Effector memory CD8-positive, alpha-beta T cell (primary cell): ENCODE results near the gene BPGM.

Experiments
- ATAC-seq: fragments of 150-1000 bp; cut with Tn5 transposase; replicated peaks from 2 replicates; pipeline ENCODE4 v1.10.0; 2021; ENCODE audit warnings: mild to moderate bottlenecking, moderate library complexity
- DNase-seq, 3 experiments: peaks; one replicate each; pipeline ENCODE4 v3.0.0; 2021
- H3K27ac Mint-ChIP-seq, 2 donors: one replicate each; pipeline ENCODE4 v1.8.0; 2022; ENCODE audit warnings: mild to moderate bottlenecking in 2 of 2, mixed read lengths in 2 of 2, moderate library complexity in 2 of 2
- H3K27me3 Mint-ChIP-seq, 2 donors: one replicate each; pipeline ENCODE4 v1.8.0; 2022; ENCODE audit warnings: mixed read lengths in 2 of 2
- H3K36me3 Mint-ChIP-seq: one replicate; pipeline ENCODE4 v1.8.0; 2022; ENCODE audit warnings: mild to moderate bottlenecking, moderate library complexity, mixed read lengths; ENCODE audit not compliant: insufficient read depth
- H3K4me1 Mint-ChIP-seq, 2 donors: one replicate each; pipeline ENCODE4 v1.8.0; 2022; ENCODE audit warnings: low read depth in 2 of 2, mixed read lengths in 2 of 2
- H3K4me3 Mint-ChIP-seq, 2 donors: one replicate each; pipeline ENCODE4 v1.8.0; 2022; ENCODE audit warnings: mild to moderate bottlenecking in 2 of 2, mixed read lengths in 2 of 2, moderate library complexity in 2 of 2
- H3K9me3 Mint-ChIP-seq, 2 donors: one replicate each; pipeline ENCODE4 v1.8.0; 2022; ENCODE audit warnings: mixed read lengths in 2 of 2

BPGM gene

DNA sequence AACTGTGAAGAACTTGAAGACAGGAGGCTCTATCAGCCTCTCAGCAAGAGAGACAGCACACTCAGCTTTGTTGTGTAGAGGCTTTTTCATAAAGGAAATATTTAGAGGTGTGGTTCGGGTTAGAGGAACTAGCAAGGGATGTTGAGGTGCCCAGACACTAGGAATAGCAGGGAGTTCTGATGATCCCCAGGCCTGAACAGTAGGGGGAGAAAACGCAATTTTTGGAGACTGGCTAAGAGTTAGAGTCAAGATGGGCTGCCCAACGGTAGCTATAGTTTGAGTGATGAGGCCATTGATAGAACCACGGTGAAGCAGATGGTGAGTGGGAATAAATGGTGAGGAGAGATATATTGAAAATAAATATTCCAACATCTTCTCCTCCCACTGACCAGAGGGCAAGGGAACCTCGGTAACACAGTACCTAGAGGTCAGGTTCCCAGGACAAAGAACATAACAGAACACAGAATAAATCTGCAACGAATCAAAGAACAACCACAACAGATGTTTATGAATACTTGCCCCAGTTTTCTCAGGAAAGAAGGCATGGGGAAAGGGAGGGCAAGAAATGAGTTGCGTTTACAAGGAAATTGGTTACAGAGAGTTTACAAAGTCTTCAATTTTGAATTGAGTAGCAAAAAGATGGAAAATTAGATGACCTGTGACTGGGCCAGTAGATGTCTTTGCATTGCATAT, 24.2 kb upstream of the BPGM start:
- Mint-ChIP-seq H3K4me3 (no peak overlapping the region), H3K9me3 (no peaks in the 10 kb centered on the region), H3K27me3 (peaks cover 40 to 58% of the 10 kb centered on the region in 2 donors), H3K4me1 (no peaks in the 10 kb centered on the region), H3K36me3 (no peaks in the 10 kb centered on the region), H3K27ac (no peak overlapping the region)
- ATAC-seq: no peak
- no peak for DNase-seq

DNA sequence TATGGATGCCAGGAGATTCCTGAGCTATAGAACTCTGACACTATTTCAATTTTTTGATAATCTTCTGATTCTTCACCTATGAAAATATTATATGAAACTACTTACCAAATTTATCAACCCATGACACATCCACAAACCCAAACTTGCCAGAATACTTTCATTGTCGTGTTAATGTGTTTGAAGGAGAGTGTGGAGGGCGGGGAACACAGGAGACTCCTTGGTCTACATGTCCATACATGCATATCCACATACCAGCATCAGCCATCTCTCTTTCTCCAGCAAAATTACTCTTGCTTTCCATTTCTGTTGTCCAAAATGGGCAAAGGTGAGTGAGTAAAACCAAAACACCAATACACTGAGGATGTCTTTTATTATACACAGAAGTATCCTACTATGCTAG, 23.5 kb upstream of the BPGM start:
- DNase-seq: no peak
- H3K27me3 Mint-ChIP-seq: peaks cover 47 to 58% of the 10 kb centered on the region in 2 donors
- ATAC-seq: no peak
- no peaks in the 10 kb centered on the region for H3K4me1 Mint-ChIP-seq
- H3K9me3 Mint-ChIP-seq: no peaks in the 10 kb centered on the region
- H3K27ac Mint-ChIP-seq: no peak overlapping the region
- no peak overlapping the region for H3K4me3 Mint-ChIP-seq
- no peaks in the 10 kb centered on the region for H3K36me3 Mint-ChIP-seq

DNA sequence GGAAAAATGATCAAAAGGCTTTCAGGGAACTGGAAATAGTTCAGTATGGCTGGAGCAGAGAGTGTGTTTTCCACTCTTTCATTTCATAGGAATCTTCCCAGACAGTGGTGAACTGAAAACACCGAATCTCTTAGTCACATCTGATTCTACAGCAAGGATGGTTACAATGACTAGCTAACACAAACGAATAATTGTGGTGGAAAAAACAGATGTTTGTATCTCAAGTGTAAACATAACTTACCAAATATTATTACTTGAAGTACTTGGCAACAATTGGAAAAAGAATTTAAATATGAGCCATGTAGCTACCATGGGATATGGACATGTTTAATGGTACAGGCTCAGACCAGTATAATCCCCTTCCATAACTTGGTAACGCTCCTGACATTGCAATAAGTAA, 21.1 kb upstream of the BPGM start:
- peaks cover 66 to 69% of the 10 kb centered on the region in 2 donors for H3K27me3 Mint-ChIP-seq
- no peaks in the 10 kb centered on the region for H3K36me3 Mint-ChIP-seq
- no peak for ATAC-seq
- no peak overlapping the region for H3K4me3 Mint-ChIP-seq
- no peak overlapping the region for H3K27ac Mint-ChIP-seq
- DNase-seq: no peak
- no peaks in the 10 kb centered on the region for H3K4me1 Mint-ChIP-seq
- no peaks in the 10 kb centered on the region for H3K9me3 Mint-ChIP-seq

DNA sequence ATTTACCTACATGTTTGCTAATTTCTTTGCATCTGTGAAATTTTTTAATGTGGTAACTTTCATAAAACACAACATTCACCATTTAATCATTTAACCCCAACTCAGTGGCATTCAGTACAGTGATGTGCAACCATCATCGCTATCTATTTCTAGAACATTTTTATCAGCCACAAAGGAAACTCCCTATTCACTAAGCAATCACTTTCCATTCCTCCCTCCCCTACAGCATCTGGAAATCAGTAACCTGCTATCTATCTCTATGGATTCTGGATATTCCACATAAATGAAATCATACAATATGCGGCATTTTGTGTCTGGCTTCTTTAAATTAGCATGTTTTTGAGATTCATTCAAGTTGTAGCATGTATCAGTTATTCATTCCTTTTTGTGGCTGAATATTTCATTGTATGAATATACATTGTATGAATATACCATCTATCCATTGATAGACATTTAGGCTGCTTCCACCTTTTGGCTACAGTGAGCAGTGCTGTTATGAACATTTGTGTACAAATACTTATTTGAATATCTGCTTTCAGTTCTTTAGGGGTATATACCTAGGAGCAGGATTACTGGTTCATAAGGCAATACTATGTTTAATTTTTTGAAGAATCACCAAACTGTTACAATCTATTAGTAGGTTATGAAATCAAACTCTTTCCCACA, 19.4 kb upstream of the BPGM start:
- no peak overlapping the region for H3K27ac Mint-ChIP-seq
- DNase-seq (no peak), ATAC-seq (no peak)
- H3K4me1 Mint-ChIP-seq: no peaks in the 10 kb centered on the region
- H3K27me3 Mint-ChIP-seq: peaks cover 66 to 71% of the 10 kb centered on the region in 2 donors
- H3K36me3 Mint-ChIP-seq: no peaks in the 10 kb centered on the region
- H3K4me3 Mint-ChIP-seq: no peak overlapping the region
- H3K9me3 Mint-ChIP-seq: no peaks in the 10 kb centered on the region

DNA sequence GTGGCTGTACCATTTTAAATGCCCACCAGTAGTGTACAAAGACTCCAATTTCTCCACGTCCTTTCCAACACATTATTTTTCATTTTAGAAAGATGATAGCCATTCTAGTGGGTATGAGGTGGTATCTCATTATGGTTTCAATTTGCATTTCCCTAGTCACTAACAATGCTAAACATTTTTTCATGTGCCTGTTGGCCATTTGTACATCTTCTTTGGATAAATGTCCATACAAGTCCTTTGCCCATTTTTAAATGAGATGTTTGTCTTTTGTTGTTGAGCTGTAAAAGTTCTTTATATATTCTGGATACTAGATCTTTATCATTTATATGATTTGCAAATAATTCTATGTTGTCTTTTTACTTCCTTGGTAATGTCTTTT, 18.9 kb upstream of the BPGM start:
- Mint-ChIP-seq H3K36me3 (no peaks in the 10 kb centered on the region), H3K4me1 (no peaks in the 10 kb centered on the region), H3K4me3 (no peak overlapping the region), H3K27ac (no peak overlapping the region), H3K27me3 (peaks cover 60 to 65% of the 10 kb centered on the region in 2 donors), H3K9me3 (no peaks in the 10 kb centered on the region)
- DNase-seq (no peak), ATAC-seq (no peak)

DNA sequence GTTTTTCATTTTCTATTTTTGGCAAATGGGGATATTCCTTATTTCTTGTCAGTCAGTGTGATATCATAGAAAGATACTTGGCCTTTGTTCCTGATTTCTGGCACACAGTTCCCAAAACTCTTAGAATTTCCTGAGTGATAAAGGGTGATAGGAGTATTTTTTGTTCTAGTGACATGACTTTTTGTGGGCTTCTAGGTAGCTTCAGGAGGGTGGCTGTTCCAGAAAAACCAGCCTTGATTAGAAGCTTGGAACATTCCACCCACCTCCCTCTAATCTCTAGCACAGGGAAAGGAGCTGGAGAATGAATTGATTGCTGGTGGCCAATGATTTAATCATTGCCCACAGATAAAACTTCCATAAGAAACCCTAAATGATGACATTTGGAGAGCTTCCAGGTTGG, 17.2 kb upstream of the BPGM start:
- peaks cover 53 to 59% of the 10 kb centered on the region in 2 donors for H3K27me3 Mint-ChIP-seq
- ATAC-seq (no peak), DNase-seq (no peak)
- H3K27ac Mint-ChIP-seq: no peak overlapping the region
- no peaks in the 10 kb centered on the region for H3K36me3 Mint-ChIP-seq
- no peak overlapping the region for H3K4me3 Mint-ChIP-seq
- no peaks in the 10 kb centered on the region for H3K4me1 Mint-ChIP-seq
- H3K9me3 Mint-ChIP-seq: no peaks in the 10 kb centered on the region

DNA sequence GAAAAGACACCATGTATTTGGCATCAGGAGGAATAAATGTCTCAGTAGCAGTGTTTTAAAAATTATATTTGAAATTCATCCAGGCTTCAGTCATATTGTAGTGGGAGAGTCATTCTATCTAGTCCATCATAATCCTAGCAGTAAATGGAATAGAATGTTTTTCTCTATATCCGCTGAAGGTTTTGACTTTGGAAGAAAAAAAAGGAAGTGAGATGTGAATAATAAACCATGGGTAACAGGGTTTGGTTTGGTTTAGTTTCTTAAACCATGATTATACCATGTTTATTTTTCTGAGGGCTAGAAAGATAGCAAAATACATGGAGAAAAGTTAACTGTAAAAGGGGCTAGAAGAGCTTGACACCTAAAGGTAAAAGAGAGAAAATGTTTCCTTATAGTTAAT, 16.4 kb upstream of the BPGM start:
- H3K9me3 Mint-ChIP-seq: no peaks in the 10 kb centered on the region
- no peak overlapping the region for H3K4me3 Mint-ChIP-seq
- H3K27me3 Mint-ChIP-seq: peaks cover 45 to 51% of the 10 kb centered on the region in 2 donors
- H3K27ac Mint-ChIP-seq: no peak overlapping the region
- peaks cover 0 to 2% of the 10 kb centered on the region in 2 donors for H3K4me1 Mint-ChIP-seq
- DNase-seq (no peak), ATAC-seq (no peak)
- H3K36me3 Mint-ChIP-seq: no peaks in the 10 kb centered on the region

DNA sequence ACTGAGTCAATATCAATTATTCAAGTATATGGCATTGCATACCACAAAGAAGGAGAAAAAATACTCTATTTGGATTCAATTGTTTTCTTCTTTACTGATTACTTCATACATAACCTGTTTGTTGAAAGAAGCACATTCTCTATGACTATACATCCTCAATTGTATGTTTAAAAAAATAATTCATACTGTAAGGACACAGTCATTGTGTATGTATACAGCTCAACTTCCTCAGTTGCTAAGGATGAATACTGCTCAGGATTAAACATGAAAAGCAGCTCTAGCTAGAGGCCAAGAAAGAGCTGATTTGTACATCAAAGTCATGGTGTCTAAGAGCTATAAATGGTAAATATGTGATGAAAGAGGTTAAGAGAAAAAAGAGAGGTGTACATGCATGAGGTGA, 15.8 kb upstream of the BPGM start:
- no peak for ATAC-seq
- no peaks in the 10 kb centered on the region for H3K36me3 Mint-ChIP-seq

DNA sequence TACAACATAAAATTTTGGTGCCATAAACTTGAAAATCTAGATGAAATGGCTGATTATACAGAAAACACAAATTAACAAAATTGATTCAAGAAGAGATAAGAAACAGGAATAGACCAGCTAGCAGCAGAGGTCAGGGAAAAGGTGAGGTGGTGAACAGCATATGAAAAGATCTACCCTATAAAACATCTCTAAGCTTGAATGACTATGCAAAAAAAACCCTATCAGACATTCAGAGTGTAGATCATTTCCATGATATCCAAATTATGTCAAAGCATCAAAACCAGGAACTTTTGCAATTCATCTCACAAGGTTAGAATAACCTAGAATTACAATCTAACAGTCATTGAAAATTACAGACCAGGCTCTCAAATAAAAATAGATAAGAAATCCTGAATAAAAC, 14.6 kb upstream of the BPGM start:
- Mint-ChIP-seq H3K36me3 (peaks cover 3% of the 10 kb centered on the region), H3K27me3 (peaks cover 32 to 42% of the 10 kb centered on the region in 2 donors), H3K4me1 (peaks cover 6 to 16% of the 10 kb centered on the region in 2 donors), H3K9me3 (no peaks in the 10 kb centered on the region), H3K27ac (no peak overlapping the region), H3K4me3 (no peak overlapping the region)
- no peak for DNase-seq
- no peak for ATAC-seq

More for the DNA sequence above, 15.8 kb upstream of the BPGM start:
- Mint-ChIP-seq H3K4me1 (peaks cover under 1 to 8% of the 10 kb centered on the region in 2 donors), H3K9me3 (no peaks in the 10 kb centered on the region), H3K27ac (no peak overlapping the region), H3K4me3 (no peak overlapping the region), H3K27me3 (peaks cover 39 to 46% of the 10 kb centered on the region in 2 donors)
- no peak for DNase-seq

DNA sequence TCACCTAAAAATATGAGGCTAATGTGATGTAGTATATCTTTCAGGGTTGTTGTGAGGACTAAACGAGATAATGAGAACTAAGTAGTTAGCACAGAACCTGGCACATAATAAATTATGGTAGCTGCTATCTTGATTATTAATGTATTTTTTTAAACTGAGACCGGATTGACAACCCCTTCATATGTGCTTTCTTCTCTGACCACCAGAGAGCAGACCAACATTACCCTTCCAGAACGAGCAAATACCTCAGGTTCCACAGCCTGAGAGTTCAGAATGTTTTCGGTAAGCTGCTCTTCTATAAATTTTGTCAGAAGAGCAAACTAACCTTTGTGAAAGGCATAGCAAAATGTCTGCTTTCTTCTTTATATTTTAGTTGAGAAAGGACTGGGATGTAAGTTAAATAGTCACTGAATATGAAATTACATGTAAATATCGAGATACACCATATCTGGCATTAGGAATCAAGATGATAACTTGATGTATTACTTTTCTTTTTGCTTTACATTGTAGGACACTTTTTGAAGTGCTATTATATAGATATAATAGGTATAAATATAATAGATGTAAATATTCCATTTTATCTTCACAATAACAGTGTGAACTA, 13.6 kb upstream of the BPGM start:
- no peak overlapping the region for H3K27ac Mint-ChIP-seq
- H3K4me3 Mint-ChIP-seq: no peak overlapping the region
- H3K9me3 Mint-ChIP-seq: no peaks in the 10 kb centered on the region
- peaks cover 24 to 33% of the 10 kb centered on the region in 2 donors for H3K27me3 Mint-ChIP-seq
- H3K4me1 Mint-ChIP-seq: peaks cover 9 to 20% of the 10 kb centered on the region in 2 donors
- peaks cover 3% of the 10 kb centered on the region for H3K36me3 Mint-ChIP-seq
- ATAC-seq (peak; percentile 92), DNase-seq (peak; percentile 40 to 60 (median 44))

DNA sequence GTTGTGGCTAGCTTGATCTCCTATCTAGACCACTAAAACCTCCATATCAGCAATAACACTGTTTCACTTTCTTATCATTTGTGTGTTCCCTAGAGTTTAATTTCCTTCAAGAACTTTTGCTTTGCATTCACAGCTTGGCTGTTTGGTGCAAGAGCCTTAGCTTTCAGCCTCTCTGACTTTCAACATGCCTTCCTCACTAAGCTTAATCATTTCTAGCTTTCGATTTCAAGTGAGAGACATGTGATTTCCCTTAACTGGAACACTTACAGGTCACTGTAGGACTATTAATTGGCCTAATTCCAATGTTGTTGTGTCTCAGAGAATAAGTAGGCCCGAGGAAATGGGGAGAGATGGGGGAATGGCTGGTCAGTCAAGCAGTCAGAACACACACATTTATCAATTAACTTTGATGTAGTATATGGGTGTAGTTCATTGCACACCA, 10.6 kb upstream of the BPGM start:
- peaks cover 9 to 27% of the 10 kb centered on the region in 2 donors for H3K4me1 Mint-ChIP-seq
- peaks cover 7 to 8% of the 10 kb centered on the region in 2 donors for H3K27me3 Mint-ChIP-seq
- no peak for DNase-seq
- ATAC-seq: peak; percentile 46
- H3K36me3 Mint-ChIP-seq: peaks cover 3% of the 10 kb centered on the region
- H3K9me3 Mint-ChIP-seq: no peaks in the 10 kb centered on the region
- H3K4me3 Mint-ChIP-seq: peak overlapping the region; percentile 5 to 64
- H3K27ac Mint-ChIP-seq: peak overlapping the region; percentile 28 to 84

DNA sequence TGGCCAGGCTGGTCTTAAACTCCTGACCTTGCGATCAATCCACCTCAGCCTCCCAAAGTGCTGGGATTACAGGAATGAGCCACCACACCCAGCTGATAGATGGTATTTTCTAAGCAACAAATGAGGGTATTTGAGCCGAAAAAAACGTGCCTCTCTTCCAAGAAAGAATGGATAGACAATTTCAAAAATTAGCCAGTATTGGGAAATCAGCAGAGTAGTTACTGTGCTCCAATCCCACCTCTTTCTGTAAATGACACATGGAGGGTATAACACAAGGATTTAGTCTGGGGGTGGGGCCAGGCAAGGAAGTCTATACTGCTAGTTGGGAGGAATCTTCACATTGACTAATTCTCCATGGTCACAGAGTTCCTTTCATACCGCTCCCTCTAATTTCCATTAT, 9.2 kb upstream of the BPGM start:
- H3K36me3 Mint-ChIP-seq: peaks cover 3% of the 10 kb centered on the region
- H3K9me3 Mint-ChIP-seq: no peaks in the 10 kb centered on the region
- no peaks in the 10 kb centered on the region for H3K27me3 Mint-ChIP-seq
- DNase-seq (no peak), ATAC-seq (no peak)
- peaks cover 13 to 32% of the 10 kb centered on the region in 2 donors for H3K4me1 Mint-ChIP-seq
- peak overlapping the region in 1 of 2 donors; percentile 73 for H3K27ac Mint-ChIP-seq
- H3K4me3 Mint-ChIP-seq: no peak overlapping the region

DNA sequence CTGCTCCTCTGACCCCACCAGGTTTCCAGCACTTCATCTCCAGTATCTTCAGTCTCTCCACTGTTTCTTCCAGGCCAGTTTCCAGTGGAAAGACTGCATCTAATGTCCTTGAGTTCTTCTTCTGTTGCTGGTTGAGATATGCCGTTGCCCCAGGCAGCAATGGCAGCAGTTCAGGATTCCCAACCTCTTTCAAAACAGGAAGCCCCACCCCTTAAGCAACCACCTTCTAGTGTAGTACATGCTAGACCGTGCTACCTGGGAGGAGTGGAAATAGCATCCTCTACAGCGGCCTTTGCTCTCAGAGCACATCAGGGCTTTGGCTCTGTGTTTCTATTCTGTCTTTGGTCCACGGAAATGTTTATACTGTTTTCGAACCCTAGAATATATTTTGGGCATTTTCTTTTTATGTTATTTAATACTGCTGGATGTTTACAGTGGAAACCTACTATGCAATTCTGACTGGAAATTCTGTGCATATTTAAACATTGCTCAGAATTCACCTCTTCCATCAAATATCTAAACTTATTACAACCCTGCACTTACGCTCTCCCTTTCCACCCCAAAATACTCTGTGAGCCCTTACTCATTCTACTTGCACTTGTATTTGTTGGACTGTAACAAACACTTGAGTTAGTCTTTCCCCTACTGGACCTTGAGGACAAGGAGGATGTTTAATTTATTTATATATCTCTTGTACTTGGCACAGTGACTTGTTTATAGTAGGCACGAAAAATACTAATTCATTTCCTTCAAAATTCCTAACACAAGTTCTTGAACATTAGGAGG, 8.5 kb upstream of the BPGM start:
- ATAC-seq: no peak

More for the DNA sequence above, 8.5 kb upstream of the BPGM start:
- H3K36me3 Mint-ChIP-seq: peaks cover 3% of the 10 kb centered on the region
- H3K27ac Mint-ChIP-seq: no peak overlapping the region
- no peak for DNase-seq
- H3K9me3 Mint-ChIP-seq: no peaks in the 10 kb centered on the region
- H3K4me1 Mint-ChIP-seq: peaks cover 13 to 32% of the 10 kb centered on the region in 2 donors
- H3K4me3 Mint-ChIP-seq: no peak overlapping the region
- H3K27me3 Mint-ChIP-seq: no peaks in the 10 kb centered on the region
